Caco-2 (cell line): ENCODE data around the gene GAREM2. TPM values are rescaled to one million over a fixed set of nuclear protein-coding genes. Genes with fewer than 3 reads are reported as not detected.

Source experiments
- BruUV-seq: library from RNA; stranded (reverse); fragments of 400-500 nt; replicated peaks from 2 replicates; lab custom pipeline; 2021; lab: Mats Ljungman, UMichigan
- CTCF ChIA-PET: fragments of 300-600 bp; sonication (Branson Sonifier 250); formaldehyde crosslinking; loops from one replicate; lab custom pipeline; 2022; ENCODE audit warnings: antibody characterized with exemption; lab: Charles Lee
- POLR2A ChIA-PET: fragments of 300-600 bp; sonication (Branson Sonifier 250); formaldehyde crosslinking; loops from one replicate; lab custom pipeline; 2022; ENCODE audit warnings: antibody characterized with exemption; lab: Charles Lee
- DNase-seq, 2 experiments: peaks; one replicate each; pipeline versions ENCODE4 v3.0.0 to v3.0.0-alpha.2; 2020 to 2022
- H3K27me3 ChIP-seq: replicated peaks from 2 replicates; pipeline ENCODE4 v1.6.0; 2011; ENCODE audit warnings: low read length; ENCODE audit not compliant: control insufficient read depth, insufficient read depth
- H3K36me3 ChIP-seq: 2 replicates; pipeline ENCODE4 v1.5.1; 2011; ENCODE audit warnings: low read length; ENCODE audit not compliant: control insufficient read depth, insufficient read depth
- H3K4me1 ChIP-seq: fragments of 250-450 bp; sonication (Bioruptor Pico); 2 replicates; pipeline ENCODE4 v1.5.1; 2020; ENCODE audit warnings: mild to moderate bottlenecking
- H3K4me3 ChIP-seq: 2 replicates; pipeline ENCODE4 v1.5.1; 2011; ENCODE audit warnings: low read depth, mild to moderate bottlenecking, control low read depth, low read length
- H3K9me3 ChIP-seq: fragments of 250-450 bp; sonication (Bioruptor Pico); 2 replicates; pipeline ENCODE4 v1.5.1; 2020; ENCODE audit warnings: mild to moderate bottlenecking, moderate library complexity
- H3K27ac Mint-ChIP-seq: one replicate; pipeline ENCODE4 v1.8.0; 2022; ENCODE audit warnings: mixed read lengths; ENCODE audit not compliant: unreplicated experiment
- H3K27me3 Mint-ChIP-seq: one replicate; pipeline ENCODE4 v1.8.0; 2022; ENCODE audit warnings: mixed read lengths; ENCODE audit not compliant: insufficient read depth, unreplicated experiment
- H3K36me3 Mint-ChIP-seq: one replicate; pipeline ENCODE4 v1.8.0; 2022; ENCODE audit warnings: mild to moderate bottlenecking, mixed read lengths; ENCODE audit not compliant: insufficient read depth, unreplicated experiment
- H3K4me1 Mint-ChIP-seq: one replicate; pipeline ENCODE4 v1.8.0; 2022; ENCODE audit warnings: low read depth, mixed read lengths; ENCODE audit not compliant: unreplicated experiment
- H3K4me3 Mint-ChIP-seq: one replicate; pipeline ENCODE4 v1.8.0; 2022; ENCODE audit warnings: mild to moderate bottlenecking, moderate library complexity, mixed read lengths; ENCODE audit not compliant: unreplicated experiment
- H3K9me3 Mint-ChIP-seq: one replicate; pipeline ENCODE4 v1.8.0; 2022; ENCODE audit warnings: mixed read lengths; ENCODE audit not compliant: unreplicated experiment
- intact Hi-C: fragments of 100-400 bp; cut with micrococcal nuclease; formaldehyde crosslinking; loops from one replicate; pipeline ENCODE4 v1.10.0; 2022; ENCODE audit not compliant: unreplicated experiment
- total RNA-seq: library from RNA; stranded (reverse); gene quantifications from 2 replicates; pipeline ENCODE4 v1.2.3, GENCODE V29; 2022
- TF ChIP-seq, protein P1 (sequence below), 2 experiments: fragments of 200-600 bp in 1 of 2; IDR thresholded peaks; 1 replicate in 1 of 2; 2 replicates in 1 of 2; pipeline versions ENCODE4 v1.5.1 to v1.8.0; 2011 to 2022; ENCODE audit warnings: antibody characterized with exemption in 1 of 2, control low read depth in 1 of 2, inconsistent platforms in 1 of 2, low read depth in 1 of 2, low read length in 1 of 2, mild to moderate bottlenecking in 1 of 2, moderate library complexity in 1 of 2; ENCODE audit not compliant: insufficient read depth in 1 of 2, severe bottlenecking in 1 of 2, unreplicated experiment in 1 of 2

Gene GAREM2
- total RNA-seq, 1 experiment from 2014 or later = 23.6 TPM

DNA sequence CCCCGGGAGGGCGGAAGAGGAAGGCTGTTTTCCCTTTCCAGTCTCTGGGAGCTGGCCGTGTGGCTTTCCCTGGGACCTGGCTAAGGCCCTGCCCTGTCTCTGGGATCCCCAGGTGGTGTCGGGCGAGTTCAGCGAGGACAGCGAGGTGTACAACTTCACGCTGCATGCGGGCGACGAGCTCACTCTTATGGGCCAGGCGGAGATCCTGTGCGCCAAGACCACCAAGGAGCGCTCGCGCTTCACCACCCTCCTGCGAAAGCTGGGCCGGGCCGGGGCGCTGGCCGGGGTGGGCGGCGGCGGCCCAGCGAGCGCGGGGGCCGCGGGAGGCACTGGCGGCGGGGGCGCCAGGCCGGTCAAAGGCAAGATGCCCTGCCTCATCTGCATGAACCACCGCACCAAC, 11.2 kb downstream of the GAREM2 start:
- CTCF ChIA-PET = no interaction called here
- H3K27ac Mint-ChIP-seq = no peak overlapping the region

DNA sequence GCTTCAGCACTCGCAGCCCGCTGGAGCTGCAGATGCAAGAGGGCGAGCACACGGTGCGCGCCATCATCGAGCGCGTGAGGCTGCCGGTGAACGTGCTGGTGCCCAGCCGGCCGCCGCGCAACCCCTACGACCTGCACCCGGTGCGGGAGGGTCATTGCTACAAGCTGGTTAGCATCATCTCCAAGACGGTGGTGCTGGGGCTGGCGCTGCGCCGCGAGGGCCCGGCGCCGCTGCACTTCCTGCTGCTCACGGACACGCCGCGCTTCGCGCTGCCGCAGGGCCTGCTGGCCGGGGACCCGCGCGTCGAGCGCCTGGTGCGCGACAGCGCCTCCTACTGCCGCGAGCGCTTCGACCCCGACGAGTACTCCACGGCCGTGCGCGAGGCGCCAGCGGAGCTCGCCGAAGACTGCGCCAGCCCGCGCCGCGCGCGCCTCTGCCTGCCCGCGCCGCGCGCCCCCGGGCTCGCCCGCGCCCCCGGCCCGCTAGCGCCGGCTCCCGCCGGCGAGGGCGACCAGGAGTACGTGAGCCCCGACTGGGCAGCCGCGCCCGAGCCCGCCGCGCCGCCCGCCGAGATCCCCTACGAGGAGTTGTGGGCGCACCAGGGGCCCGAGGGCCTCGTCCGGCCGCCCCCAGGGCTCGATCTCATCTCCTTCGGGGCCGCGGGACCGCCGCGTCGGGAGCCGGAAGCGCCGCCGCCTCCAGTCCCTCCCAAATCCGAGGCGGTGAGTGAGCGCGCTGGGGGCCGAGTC, 11.8 kb downstream of the GAREM2 start:
- Histone ChIP-seq H3K27me3 (no peaks in the 10 kb centered on the region), H3K36me3 (no peaks in the 10 kb centered on the region; the same call in 1 of the 2 replicates), H3K4me3 (peak overlapping the region; percentile 43), H3K9me3 (no peaks in the 10 kb centered on the region), H3K4me1 (peaks cover 3% of the 10 kb centered on the region)
- TF ChIP-seq, protein P1, sequence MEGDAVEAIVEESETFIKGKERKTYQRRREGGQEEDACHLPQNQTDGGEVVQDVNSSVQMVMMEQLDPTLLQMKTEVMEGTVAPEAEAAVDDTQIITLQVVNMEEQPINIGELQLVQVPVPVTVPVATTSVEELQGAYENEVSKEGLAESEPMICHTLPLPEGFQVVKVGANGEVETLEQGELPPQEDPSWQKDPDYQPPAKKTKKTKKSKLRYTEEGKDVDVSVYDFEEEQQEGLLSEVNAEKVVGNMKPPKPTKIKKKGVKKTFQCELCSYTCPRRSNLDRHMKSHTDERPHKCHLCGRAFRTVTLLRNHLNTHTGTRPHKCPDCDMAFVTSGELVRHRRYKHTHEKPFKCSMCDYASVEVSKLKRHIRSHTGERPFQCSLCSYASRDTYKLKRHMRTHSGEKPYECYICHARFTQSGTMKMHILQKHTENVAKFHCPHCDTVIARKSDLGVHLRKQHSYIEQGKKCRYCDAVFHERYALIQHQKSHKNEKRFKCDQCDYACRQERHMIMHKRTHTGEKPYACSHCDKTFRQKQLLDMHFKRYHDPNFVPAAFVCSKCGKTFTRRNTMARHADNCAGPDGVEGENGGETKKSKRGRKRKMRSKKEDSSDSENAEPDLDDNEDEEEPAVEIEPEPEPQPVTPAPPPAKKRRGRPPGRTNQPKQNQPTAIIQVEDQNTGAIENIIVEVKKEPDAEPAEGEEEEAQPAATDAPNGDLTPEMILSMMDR (IDR thresholded peaks at IDR 0.05; ENCODE audit: insufficient read depth in 1 of 2, low read depth in 1 of 2, low read length in 1 of 2, severe bottlenecking in 1 of 2, unreplicated experiment in 1 of 2) = peak; percentile 59 to 74
- Mint-ChIP-seq H3K4me1 (no peaks in the 10 kb centered on the region), H3K27ac (no peak overlapping the region), H3K9me3 (no peaks in the 10 kb centered on the region), H3K4me3 (peak overlapping the region; percentile 80), H3K36me3 (peaks cover 16% of the 10 kb centered on the region), H3K27me3 (no peaks in the 10 kb centered on the region)
- ChIA-PET POLR2A (interaction anchor here (0.5 kb wide), 1 partner anchor 172 kb away, joined by 3 read pairs; no protein-coding TSS in a partner anchor), CTCF (interaction anchor here (0.5 to 1.2 kb wide), 6 partner anchors 9 to 306 kb away, joined by 3 to 6 read pairs (median 4); partner anchors contain the start of gene ASXL2)
- intact Hi-C loops = loop anchor here (5.0 kb wide), 1 partner anchor 232 kb away; no protein-coding TSS in a partner anchor
- no TSS peak for BruUV-seq
- peak; percentile 83 to 91 for DNase-seq

More for the DNA sequence above, 11.2 kb downstream of the GAREM2 start:
- H3K9me3 ChIP-seq = no peaks in the 10 kb centered on the region
- DNase-seq = no peak
- POLR2A ChIA-PET = no interaction called here
- intact Hi-C loops = no loop called here
- Mint-ChIP-seq H3K4me1 (no peaks in the 10 kb centered on the region), H3K27me3 (no peaks in the 10 kb centered on the region), H3K36me3 (peaks cover 11% of the 10 kb centered on the region), H3K9me3 (no peaks in the 10 kb centered on the region), H3K4me3 (peak overlapping the region; percentile 80)
- peak overlapping the region; percentile 43 for H3K4me3 ChIP-seq
- BruUV-seq = no TSS peak
- H3K27me3 ChIP-seq = no peaks in the 10 kb centered on the region
- H3K36me3 ChIP-seq = no peaks in the 10 kb centered on the region; the same call in 1 of the 2 replicates
- H3K4me1 ChIP-seq = peaks cover 7% of the 10 kb centered on the region
- TF ChIP-seq, protein P1 (IDR thresholded peaks at IDR 0.05; ENCODE audit: insufficient read depth in 1 of 2, low read depth in 1 of 2, low read length in 1 of 2, severe bottlenecking in 1 of 2, unreplicated experiment in 1 of 2) = no peak

DNA sequence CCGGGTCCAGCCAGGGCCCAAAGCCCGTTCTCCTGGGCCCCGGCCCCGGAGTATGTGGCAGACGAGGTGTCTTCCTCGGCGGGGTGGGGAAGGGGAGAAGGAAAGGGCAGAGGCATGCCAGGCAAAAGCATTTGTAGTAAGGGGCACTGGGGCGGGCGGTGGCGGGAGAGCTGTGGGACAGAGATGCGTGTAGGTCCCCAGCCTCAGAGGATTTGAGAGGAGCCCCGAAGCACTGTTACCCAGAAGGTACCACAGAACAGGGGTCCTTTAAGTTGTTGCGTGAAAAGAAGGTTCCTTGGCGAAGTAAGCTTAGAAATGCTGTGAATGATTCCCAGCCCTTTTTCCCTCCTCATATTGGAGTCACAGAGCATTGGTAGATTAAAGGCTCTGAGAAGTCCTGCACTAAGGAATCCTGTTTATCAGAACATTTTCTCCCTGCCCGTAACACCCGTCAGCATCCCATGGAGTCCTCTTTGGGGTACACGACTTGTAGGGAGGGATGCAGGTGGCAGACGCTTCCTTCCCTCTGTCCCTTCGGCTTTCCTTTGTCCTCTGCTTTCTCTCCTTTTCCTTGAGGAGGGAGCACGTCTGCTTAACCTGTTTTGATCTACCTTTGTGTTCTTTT, 12.5 kb downstream of the GAREM2 start:
- Histone ChIP-seq H3K27me3 (no peaks in the 10 kb centered on the region), H3K4me3 (peak overlapping the region; percentile 43), H3K9me3 (no peaks in the 10 kb centered on the region), H3K36me3 (no peaks in the 10 kb centered on the region; the same call in 1 of the 2 replicates), H3K4me1 (peaks cover 3% of the 10 kb centered on the region)
- no peak for DNase-seq
- H3K27ac Mint-ChIP-seq = no peak overlapping the region
- H3K9me3 Mint-ChIP-seq = no peaks in the 10 kb centered on the region
- intact Hi-C loops = loop anchor here (5.0 kb wide), 1 partner anchor 233 kb away; no protein-coding TSS in a partner anchor
- no peaks in the 10 kb centered on the region for H3K27me3 Mint-ChIP-seq
- TSS peak; percentile 27 for BruUV-seq
- ChIA-PET POLR2A (interaction anchor here (0.5 kb wide), 1 partner anchor 173 kb away, joined by 3 read pairs; no protein-coding TSS in a partner anchor), CTCF (interaction anchor here (0.5 to 1.2 kb wide), 6 partner anchors 10 to 307 kb away, joined by 3 to 6 read pairs (median 4); partner anchors contain the start of gene ASXL2)
- H3K36me3 Mint-ChIP-seq = peaks cover 16% of the 10 kb centered on the region
- peak overlapping the region; percentile 80 for H3K4me3 Mint-ChIP-seq
- TF ChIP-seq, protein P1 (IDR thresholded peaks at IDR 0.05; ENCODE audit: insufficient read depth in 1 of 2, low read depth in 1 of 2, low read length in 1 of 2, severe bottlenecking in 1 of 2, unreplicated experiment in 1 of 2) = no peak
- no peaks in the 10 kb centered on the region for H3K4me1 Mint-ChIP-seq
